Measurements from ENCODE around the gene TMEM200B.
"Not testable (repeated sequence)": the region's sequence is repeated elsewhere in the genome, so short reads cannot be mapped to it uniquely, and the experiment has no call there.

TMEM200B gene

GRCh38 chr1:29114654-29115053 lies 9.0 kb downstream of the TMEM200B start:
- H3K4me3 ChIP-seq (ENCODE audit: control insufficient read depth, low read depth, low read length): no peak overlapping the region
- no peak for DNase-seq (ENCODE audit: low read depth)
- TF ChIP-seq, protein P1, sequence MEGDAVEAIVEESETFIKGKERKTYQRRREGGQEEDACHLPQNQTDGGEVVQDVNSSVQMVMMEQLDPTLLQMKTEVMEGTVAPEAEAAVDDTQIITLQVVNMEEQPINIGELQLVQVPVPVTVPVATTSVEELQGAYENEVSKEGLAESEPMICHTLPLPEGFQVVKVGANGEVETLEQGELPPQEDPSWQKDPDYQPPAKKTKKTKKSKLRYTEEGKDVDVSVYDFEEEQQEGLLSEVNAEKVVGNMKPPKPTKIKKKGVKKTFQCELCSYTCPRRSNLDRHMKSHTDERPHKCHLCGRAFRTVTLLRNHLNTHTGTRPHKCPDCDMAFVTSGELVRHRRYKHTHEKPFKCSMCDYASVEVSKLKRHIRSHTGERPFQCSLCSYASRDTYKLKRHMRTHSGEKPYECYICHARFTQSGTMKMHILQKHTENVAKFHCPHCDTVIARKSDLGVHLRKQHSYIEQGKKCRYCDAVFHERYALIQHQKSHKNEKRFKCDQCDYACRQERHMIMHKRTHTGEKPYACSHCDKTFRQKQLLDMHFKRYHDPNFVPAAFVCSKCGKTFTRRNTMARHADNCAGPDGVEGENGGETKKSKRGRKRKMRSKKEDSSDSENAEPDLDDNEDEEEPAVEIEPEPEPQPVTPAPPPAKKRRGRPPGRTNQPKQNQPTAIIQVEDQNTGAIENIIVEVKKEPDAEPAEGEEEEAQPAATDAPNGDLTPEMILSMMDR (IDR thresholded peaks at IDR 0.05; ENCODE audit: control insufficient read depth, insufficient read depth, low read depth, low read length, missing control alignments): no peak

GRCh38 chr1:29113413-29114117 lies 10.1 kb downstream of the TMEM200B start:
- DNase-seq (ENCODE audit: low read depth): no peak
- TF ChIP-seq, protein P1 (IDR thresholded peaks at IDR 0.05; ENCODE audit: control insufficient read depth, insufficient read depth, low read depth, low read length, missing control alignments): no peak
- H3K4me3 ChIP-seq (ENCODE audit: control insufficient read depth, low read depth, low read length): no peak overlapping the region

DNA sequence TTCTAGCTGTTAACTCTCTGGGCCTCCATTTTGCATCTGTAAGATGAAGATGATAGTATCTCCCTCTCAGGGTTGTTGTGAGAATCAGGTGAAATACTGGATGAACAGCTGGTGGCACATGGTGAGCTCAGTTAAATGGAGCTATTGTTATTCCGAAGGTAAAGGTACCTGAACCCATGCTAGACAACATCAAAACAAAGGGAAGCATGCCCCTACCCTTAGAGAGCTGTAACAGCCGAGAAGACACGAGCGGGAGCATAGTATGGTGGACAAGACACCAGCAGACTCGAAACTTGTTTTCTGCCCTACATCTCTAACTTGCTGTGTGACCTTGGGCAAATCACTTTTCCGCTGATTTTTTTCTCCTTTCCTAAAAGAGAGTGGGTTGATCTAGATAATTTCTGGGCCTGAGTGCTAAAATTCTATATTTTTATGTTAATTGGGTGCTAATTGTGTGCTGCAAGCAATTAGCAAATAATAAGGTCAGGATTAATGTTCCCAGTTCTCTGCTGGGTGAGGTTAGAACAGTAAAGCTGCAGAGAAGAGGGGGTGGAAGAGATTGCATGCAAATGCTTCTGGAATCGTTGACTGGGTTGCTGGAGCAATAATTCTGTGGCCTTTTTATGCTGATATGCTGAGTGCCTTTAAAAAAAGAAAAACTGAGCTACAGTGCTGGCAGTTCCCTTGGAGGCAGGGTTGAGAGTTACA lies 10.8 kb downstream of the TMEM200B start:
- H3K4me3 ChIP-seq (ENCODE audit: control insufficient read depth, low read depth, low read length): no peak overlapping the region
- TF ChIP-seq, protein P1 (IDR thresholded peaks at IDR 0.05; ENCODE audit: control insufficient read depth, insufficient read depth, low read depth, low read length, missing control alignments): no peak
- no peak for DNase-seq (ENCODE audit: low read depth)

- DNase-seq (ENCODE audit: low read depth): not testable (repeated sequence)
Measured at GRCh38 chr1:29108041-29108440, 15.7 kb downstream of the TMEM200B start.

DNA sequence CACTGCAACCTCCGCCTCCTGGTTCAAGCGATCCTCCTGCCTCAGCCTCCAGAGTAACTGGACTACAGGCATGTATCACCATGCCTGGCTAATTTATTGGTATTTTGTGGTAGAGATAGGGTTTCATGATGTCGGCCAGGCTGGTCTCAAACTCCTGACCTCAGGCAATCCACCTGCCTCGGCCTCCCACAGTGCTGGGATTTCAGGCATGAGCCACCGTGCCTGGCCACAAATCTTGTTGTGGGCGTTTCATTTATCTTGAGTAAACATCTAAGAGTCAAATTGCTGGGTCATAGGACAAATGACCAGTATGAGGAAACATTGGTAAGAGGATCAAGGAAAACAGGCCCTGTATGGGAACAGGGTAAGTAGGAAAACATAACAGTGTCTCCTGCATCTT lies 17.9 kb downstream of the TMEM200B start:
- DNase-seq (ENCODE audit: low read depth): no peak
- TF ChIP-seq, protein P1 (IDR thresholded peaks at IDR 0.05; ENCODE audit: control insufficient read depth, insufficient read depth, low read depth, low read length, missing control alignments): no peak
- no peak overlapping the region for H3K4me3 ChIP-seq (ENCODE audit: control insufficient read depth, low read depth, low read length)

More at GRCh38 chr1:29108041-29108440, 15.7 kb downstream of the TMEM200B start:
- not testable (repeated sequence) for H3K4me3 ChIP-seq (ENCODE audit: control insufficient read depth, low read depth, low read length)

GRCh38 chr1:29100487-29100886 lies 23.2 kb downstream of the TMEM200B start:
- DNase-seq (ENCODE audit: low read depth): no peak
- TF ChIP-seq, protein P1 (IDR thresholded peaks at IDR 0.05; ENCODE audit: control insufficient read depth, insufficient read depth, low read depth, low read length, missing control alignments): no peak
- H3K4me3 ChIP-seq (ENCODE audit: control insufficient read depth, low read depth, low read length): no peak overlapping the region

- TF ChIP-seq, protein P1 (IDR thresholded peaks at IDR 0.05; ENCODE audit: control insufficient read depth, insufficient read depth, low read depth, low read length, missing control alignments): no peak
- H3K4me3 ChIP-seq (ENCODE audit: control insufficient read depth, low read depth, low read length): no peak overlapping the region
- no peak for DNase-seq (ENCODE audit: low read depth)
Measured at GRCh38 chr1:29099286-29099685, 24.4 kb downstream of the TMEM200B start.

Measured in AG09309 (cell line).